ENCODE results near the gene ADGRD1. TPM values are rescaled to one million over a fixed set of nuclear protein-coding genes. Genes with fewer than 3 reads are reported as not detected.

The ADGRD1 gene
- total RNA-seq, 1 experiment from 2014 or later, result 0.77 TPM

DNA sequence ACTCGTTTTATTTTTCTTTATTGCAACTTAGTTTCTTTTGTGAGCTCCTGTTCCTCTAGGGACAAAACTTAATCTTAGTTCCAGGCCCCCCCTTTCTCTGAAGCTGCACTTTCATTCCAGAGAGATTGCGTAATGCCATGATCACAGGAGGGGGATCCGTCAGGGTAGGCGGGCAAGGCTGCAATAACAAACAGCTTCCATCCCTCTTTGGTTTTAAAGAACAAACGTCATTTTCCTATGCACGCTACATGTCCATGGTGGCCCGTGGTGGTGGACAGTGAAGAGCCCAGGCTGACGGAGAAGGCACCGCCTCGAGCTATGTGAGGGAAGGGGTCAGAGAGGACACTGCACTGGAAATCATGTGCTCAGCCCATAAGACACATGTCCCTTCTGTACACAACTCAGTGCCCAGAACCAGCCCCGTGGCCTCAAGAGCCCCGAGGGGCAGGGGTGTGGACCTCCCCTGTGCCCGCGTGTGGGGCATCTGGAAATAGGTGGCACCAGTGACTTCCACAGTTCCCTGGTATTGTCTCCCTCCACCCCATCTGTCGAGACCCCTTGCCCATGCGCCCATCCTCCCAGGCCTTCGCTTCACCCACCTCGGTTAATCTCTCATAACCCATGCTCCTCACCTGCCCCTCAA, 161.4 kb downstream of the ADGRD1 start:
- no peak overlapping the region for H3K27ac Mint-ChIP-seq

DNA sequence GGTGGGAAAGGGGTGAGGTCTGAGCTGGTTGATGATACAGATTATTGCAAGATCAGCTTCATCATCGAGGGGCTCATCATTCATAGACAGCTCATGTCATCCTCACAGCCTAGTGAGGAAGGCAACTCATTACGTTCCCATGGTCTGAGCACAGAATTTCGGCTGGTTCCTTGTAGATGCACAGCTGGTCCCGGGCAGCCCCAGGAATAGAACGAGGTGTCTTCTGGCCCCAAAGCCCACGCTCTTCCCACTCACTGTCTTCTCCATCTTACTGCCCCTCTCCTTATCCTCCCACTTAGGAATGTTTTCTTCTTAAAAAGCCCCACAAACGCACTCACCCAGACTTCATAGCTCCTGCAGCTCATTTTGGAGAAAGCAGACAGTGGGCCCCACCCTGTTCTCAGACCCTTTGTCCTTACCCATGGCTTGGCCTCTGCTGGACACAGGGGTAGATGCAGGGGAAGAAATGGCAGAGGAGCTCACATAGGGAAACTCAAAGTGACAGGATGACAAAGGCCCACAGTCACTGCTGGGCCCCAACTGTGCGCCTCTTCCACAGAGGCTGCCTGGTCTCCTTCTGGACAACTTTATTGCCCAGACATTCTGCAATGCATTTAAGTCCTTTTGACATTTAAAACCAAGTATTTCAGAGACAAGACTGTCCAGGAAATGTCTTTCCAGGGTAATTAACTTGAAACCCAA, 162.2 kb downstream of the ADGRD1 start:
- no peaks in the 10 kb centered on the region for H3K36me3 Mint-ChIP-seq
- DNase-seq (ENCODE audit: low spot score) (no peak), ATAC-seq (peak; percentile 24)
- H3K4me1 Mint-ChIP-seq, result peaks cover 13% of the 10 kb centered on the region
- H3K27me3 Mint-ChIP-seq (ENCODE audit: low read depth), result 0 out of 2 replicates have a peak, but pooled peaks cover 4% of the 10 kb centered on the region
- no peak overlapping the region for H3K4me3 Mint-ChIP-seq
- ChIA-PET CTCF (interaction anchor here (0.6 to 9.1 kb wide), 21 partner anchors 9 to 679 kb away, joined by 3 to 98 read pairs (median 4); no protein-coding TSS in a partner anchor), POLR2A (no interaction called here)
- H3K27ac Mint-ChIP-seq, result no peak overlapping the region
- H3K9me3 Mint-ChIP-seq, result no peaks in the 10 kb centered on the region
- no peak for TF ChIP-seq NFE2L1 (CRISPR knock-in tag; IDR thresholded peaks at IDR 0.05)
- TF ChIP-seq RORB (CRISPR knock-in tag; IDR thresholded peaks at IDR 0.05), result no peak
- no peak for TF ChIP-seq ZNF425 (CRISPR knock-in tag; conservative IDR thresholded peaks at IDR 0.05)
- no peak for TF ChIP-seq ZSCAN18 (CRISPR knock-in tag; IDR thresholded peaks at IDR 0.05)
- no peak for TF ChIP-seq CTCF (IDR thresholded peaks at IDR 0.05)
- no peak for TF ChIP-seq SMAD3 (CRISPR knock-in tag; IDR thresholded peaks at IDR 0.05; ENCODE audit: borderline replicate concordance)
- no peak for TF ChIP-seq ZNF416 (CRISPR knock-in tag; IDR thresholded peaks at IDR 0.05)
- TF ChIP-seq TEAD1 (CRISPR knock-in tag; IDR thresholded peaks at IDR 0.05), result no peak
- no peak for TF ChIP-seq MXD4 (CRISPR knock-in tag; IDR thresholded peaks at IDR 0.05; ENCODE audit: borderline replicate concordance)
- TF ChIP-seq MYBL2 (CRISPR knock-in tag; IDR thresholded peaks at IDR 0.05), result no peak
- no peak for TF ChIP-seq ESRRA (CRISPR knock-in tag; IDR thresholded peaks at IDR 0.05; ENCODE audit: borderline replicate concordance)
- no peak for TF ChIP-seq NR1H2 (CRISPR knock-in tag; IDR thresholded peaks at IDR 0.05)
- no peak for TF ChIP-seq PRDM15 (CRISPR knock-in tag; IDR thresholded peaks at IDR 0.05)
- no peak for TF ChIP-seq ELF4 (CRISPR knock-in tag; IDR thresholded peaks at IDR 0.05; ENCODE audit: low read depth)
- TF ChIP-seq NR3C1 (CRISPR knock-in tag; conservative IDR thresholded peaks at IDR 0.05; ENCODE audit: low read depth), result no peak
- TF ChIP-seq ZNF219 (CRISPR knock-in tag; IDR thresholded peaks at IDR 0.05; ENCODE audit: borderline replicate concordance), result no peak
- TF ChIP-seq E2F1 (CRISPR knock-in tag; IDR thresholded peaks at IDR 0.05), result no peak
- TF ChIP-seq, protein P1, sequence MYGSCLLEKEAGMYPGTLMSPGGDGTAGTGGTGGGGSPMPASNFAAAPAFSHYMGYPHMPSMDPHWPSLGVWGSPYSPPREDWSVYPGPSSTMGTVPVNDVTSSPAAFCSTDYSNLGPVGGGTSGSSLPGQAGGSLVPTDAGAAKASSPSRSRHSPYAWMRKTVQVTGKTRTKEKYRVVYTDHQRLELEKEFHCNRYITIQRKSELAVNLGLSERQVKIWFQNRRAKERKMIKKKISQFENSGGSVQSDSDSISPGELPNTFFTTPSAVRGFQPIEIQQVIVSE (CRISPR knock-in tag; IDR thresholded peaks at IDR 0.05; ENCODE audit: borderline replicate concordance), result no peak

More for the DNA sequence above, 161.4 kb downstream of the ADGRD1 start:
- Mint-ChIP-seq H3K4me3 (no peak overlapping the region), H3K27me3 (ENCODE audit: low read depth) (0 out of 2 replicates have a peak, but pooled peaks cover 4% of the 10 kb centered on the region), H3K36me3 (no peaks in the 10 kb centered on the region), H3K9me3 (no peaks in the 10 kb centered on the region), H3K4me1 (peaks cover 13% of the 10 kb centered on the region)
- DNase-seq (ENCODE audit: low spot score) (no peak), ATAC-seq (no peak)
- TF ChIP-seq RELA (CRISPR knock-in tag; IDR thresholded peaks at IDR 0.05; ENCODE audit: borderline replicate concordance) (no peak), MYBL2 (CRISPR knock-in tag; IDR thresholded peaks at IDR 0.05) (no peak)
- ChIA-PET POLR2A (no interaction called here), CTCF (interaction anchor here (1.3 to 9.1 kb wide), 6 partner anchors 10 to 340 kb away, joined by 7 to 98 read pairs (median 10); no protein-coding TSS in a partner anchor)

All from WTC11 (cell line).